Mesendoderm (in vitro differentiated cells): ENCODE results near the gene RCE1.

Source experiments
- DNase-seq: peaks from one replicate; pipeline ENCODE4 v3.0.0; 2013
- H2AK5ac ChIP-seq: 2 replicates; pipeline ENCODE4 v1.6.1; 2013; ENCODE audit warnings: low read length, inconsistent platforms
- H2BK120ac ChIP-seq: 2 replicates; pipeline ENCODE4 v1.6.1; 2013; ENCODE audit warnings: low read depth, mild to moderate bottlenecking, low read length, moderate library complexity, mixed read lengths
- H2BK15ac ChIP-seq: replicated peaks from 2 replicates; pipeline ENCODE4 v1.6.1; 2013; ENCODE audit warnings: low read depth, mild to moderate bottlenecking, moderate library complexity
- H2BK5ac ChIP-seq: 2 replicates; pipeline ENCODE4 v1.6.1; 2013; ENCODE audit warnings: low read length, inconsistent platforms
- H3K18ac ChIP-seq: 2 replicates; pipeline ENCODE4 v1.6.1; 2013; ENCODE audit warnings: mild to moderate bottlenecking, low read length, mixed read lengths
- H3K23ac ChIP-seq: one replicate; pipeline ENCODE4 v1.6.1; 2013; ENCODE audit warnings: low read length
- H3K27ac ChIP-seq: 2 replicates; pipeline ENCODE4 v1.5.1; 2013; ENCODE audit warnings: low read depth, mild to moderate bottlenecking, inconsistent platforms, low read length, moderate library complexity
- H3K27me3 ChIP-seq: 2 replicates; pipeline ENCODE4 v1.6.1; 2013; ENCODE audit warnings: low read length, control low read depth, mild to moderate bottlenecking, inconsistent platforms; ENCODE audit not compliant: insufficient read depth, poor library complexity
- H3K36me3 ChIP-seq: 2 replicates; pipeline ENCODE4 v1.6.1; 2013; ENCODE audit warnings: low read length, inconsistent platforms; ENCODE audit not compliant: control insufficient read depth, insufficient read depth
- H3K4ac ChIP-seq: one replicate; pipeline ENCODE4 v1.6.1; 2013; ENCODE audit warnings: low read depth, mild to moderate bottlenecking, low read length, moderate library complexity
- H3K4me1 ChIP-seq: 2 replicates; pipeline ENCODE4 v1.6.1; 2013; ENCODE audit warnings: low read depth, low read length, inconsistent platforms; ENCODE audit not compliant: control insufficient read depth
- H3K4me2 ChIP-seq: 2 replicates; pipeline ENCODE4 v1.6.1; 2013; ENCODE audit warnings: low read length
- H3K4me3 ChIP-seq: 2 replicates; pipeline ENCODE4 v1.5.1; 2013; ENCODE audit warnings: mild to moderate bottlenecking, low read length
- H3K56ac ChIP-seq: one replicate; pipeline ENCODE4 v1.6.1; 2013; ENCODE audit warnings: low read length
- H3K79me1 ChIP-seq: 2 replicates; pipeline ENCODE4 v1.6.1; 2013; ENCODE audit warnings: low read length, inconsistent platforms
- H3K79me2 ChIP-seq: 2 replicates; pipeline ENCODE4 v1.6.1; 2013; ENCODE audit warnings: mild to moderate bottlenecking, low read length; ENCODE audit not compliant: control insufficient read depth, insufficient read depth
- H3K9ac ChIP-seq: 2 replicates; pipeline ENCODE4 v1.6.1; 2013; ENCODE audit warnings: low read length, inconsistent platforms
- H4K5ac ChIP-seq: one replicate; pipeline ENCODE4 v1.6.1; 2013; ENCODE audit warnings: low read length
- H4K8ac ChIP-seq: one replicate; pipeline ENCODE4 v1.6.1; 2013; ENCODE audit warnings: low read depth, mild to moderate bottlenecking, control low read depth, low read length, moderate library complexity
- WGBS: extraction: QIAGEN DNeasy Blood & Tissue Kit; methylation state at CpG from one replicate; pipeline ENCODE4 v1.1.7; 2013; ENCODE audit warnings: low lambda C conversion rate, missing lambda C conversion rate; ENCODE audit not compliant: insufficient coverage; ENCODE audit errors: extremely low coverage; 5-methylcytosine and 5-hydroxymethylcytosine counted together

The RCE1 gene

GRCh38 chr11:66857927-66858185 is 14.6 kb downstream of the RCE1 start:
- Histone ChIP-seq H3K4me2 (no peak overlapping the region), H3K27ac (no peak overlapping the region), H3K27me3 (no peaks in the 10 kb centered on the region), H2BK15ac (no peak overlapping the region), H3K79me1 (no peaks in the 10 kb centered on the region), H3K18ac (no peak overlapping the region), H3K23ac (no peak overlapping the region), H2BK120ac (no peak overlapping the region), H3K36me3 (no peaks in the 10 kb centered on the region), H3K56ac (peak overlapping the region; percentile 99), H3K9ac (no peak overlapping the region), H4K8ac (no peak overlapping the region), H3K4ac (no peak overlapping the region), H3K79me2 (peaks cover 5% of the 10 kb centered on the region), H2BK5ac (no peak overlapping the region), H3K4me3 (no peak overlapping the region), H3K4me1 (peaks cover 2% of the 10 kb centered on the region), H4K5ac (no peak overlapping the region), H2AK5ac (no peak overlapping the region)
- no CpG with 5 or more reads among the region's 19 CpGs for WGBS
- no peak for DNase-seq

GRCh38 chr11:66858186-66858938 is 15.1 kb downstream of the RCE1 start:
- Histone ChIP-seq H3K27me3 (no peaks in the 10 kb centered on the region), H2BK5ac (no peak overlapping the region), H2BK120ac (no peak overlapping the region), H3K23ac (no peak overlapping the region), H3K4me3 (no peak overlapping the region), H3K18ac (no peak overlapping the region), H4K5ac (no peak overlapping the region), H3K27ac (no peak overlapping the region), H3K4ac (no peak overlapping the region), H3K56ac (peak overlapping the region; percentile 38), H3K4me1 (peaks cover 2% of the 10 kb centered on the region), H3K4me2 (no peak overlapping the region), H3K79me1 (no peaks in the 10 kb centered on the region), H4K8ac (no peak overlapping the region), H2AK5ac (no peak overlapping the region), H2BK15ac (no peak overlapping the region), H3K79me2 (peaks cover 5% of the 10 kb centered on the region), H3K9ac (no peak overlapping the region), H3K36me3 (no peaks in the 10 kb centered on the region)
- DNase-seq = no peak
- WGBS = no CpG with 5 or more reads among the region's 62 CpGs

- Histone ChIP-seq H3K27ac (no peak overlapping the region), H2BK15ac (no peak overlapping the region), H3K9ac (no peak overlapping the region), H3K36me3 (no peaks in the 10 kb centered on the region), H4K5ac (no peak overlapping the region), H3K4ac (no peak overlapping the region), H3K27me3 (no peaks in the 10 kb centered on the region), H3K56ac (no peak overlapping the region), H3K18ac (no peak overlapping the region), H2BK120ac (no peak overlapping the region), H2AK5ac (no peak overlapping the region), H3K23ac (no peak overlapping the region), H3K4me3 (no peak overlapping the region), H4K8ac (no peak overlapping the region), H2BK5ac (no peak overlapping the region), H3K79me2 (peaks cover 5% of the 10 kb centered on the region), H3K79me1 (no peaks in the 10 kb centered on the region), H3K4me2 (no peak overlapping the region), H3K4me1 (peaks cover 2% of the 10 kb centered on the region)
- no peak for DNase-seq
- WGBS = no CpG with 5 or more reads among the region's 29 CpGs
These were observed 15.9 kb downstream of the RCE1 start for GRCh38 chr11:66858939-66859685.

GRCh38 chr11:66859686-66860448 is 16.6 kb downstream of the RCE1 start:
- Histone ChIP-seq H3K4ac (no peak overlapping the region), H2BK15ac (no peak overlapping the region), H3K4me3 (no peak overlapping the region), H3K79me2 (peaks cover 5% of the 10 kb centered on the region), H3K18ac (no peak overlapping the region), H3K4me2 (no peak overlapping the region), H3K27ac (no peak overlapping the region), H2AK5ac (no peak overlapping the region), H3K4me1 (peaks cover 2% of the 10 kb centered on the region), H3K27me3 (no peaks in the 10 kb centered on the region), H3K56ac (no peak overlapping the region), H4K8ac (no peak overlapping the region), H3K36me3 (no peaks in the 10 kb centered on the region), H3K23ac (no peak overlapping the region), H3K79me1 (no peaks in the 10 kb centered on the region), H3K9ac (no peak overlapping the region), H2BK120ac (no peak overlapping the region), H4K5ac (no peak overlapping the region), H2BK5ac (no peak overlapping the region)
- no peak for DNase-seq
- WGBS = no CpG with 5 or more reads among the region's 41 CpGs

GRCh38 chr11:66860449-66860831 is 17.2 kb downstream of the RCE1 start:
- Histone ChIP-seq H3K27ac (no peak overlapping the region), H4K8ac (no peak overlapping the region), H2BK120ac (no peak overlapping the region), H4K5ac (no peak overlapping the region), H3K9ac (no peak overlapping the region), H3K18ac (no peak overlapping the region), H3K79me2 (peaks cover 5% of the 10 kb centered on the region), H3K23ac (no peak overlapping the region), H3K36me3 (no peaks in the 10 kb centered on the region), H2BK5ac (no peak overlapping the region), H3K56ac (no peak overlapping the region), H2BK15ac (no peak overlapping the region), H3K27me3 (no peaks in the 10 kb centered on the region), H2AK5ac (no peak overlapping the region), H3K4me1 (peaks cover 2% of the 10 kb centered on the region), H3K4me2 (no peak overlapping the region), H3K4me3 (no peak overlapping the region), H3K4ac (no peak overlapping the region), H3K79me1 (no peaks in the 10 kb centered on the region)
- DNase-seq = no peak
- no CpG with 5 or more reads among the region's 18 CpGs for WGBS
